ENCODE measurements around the gene TMEM198.

Gene TMEM198

DNA sequence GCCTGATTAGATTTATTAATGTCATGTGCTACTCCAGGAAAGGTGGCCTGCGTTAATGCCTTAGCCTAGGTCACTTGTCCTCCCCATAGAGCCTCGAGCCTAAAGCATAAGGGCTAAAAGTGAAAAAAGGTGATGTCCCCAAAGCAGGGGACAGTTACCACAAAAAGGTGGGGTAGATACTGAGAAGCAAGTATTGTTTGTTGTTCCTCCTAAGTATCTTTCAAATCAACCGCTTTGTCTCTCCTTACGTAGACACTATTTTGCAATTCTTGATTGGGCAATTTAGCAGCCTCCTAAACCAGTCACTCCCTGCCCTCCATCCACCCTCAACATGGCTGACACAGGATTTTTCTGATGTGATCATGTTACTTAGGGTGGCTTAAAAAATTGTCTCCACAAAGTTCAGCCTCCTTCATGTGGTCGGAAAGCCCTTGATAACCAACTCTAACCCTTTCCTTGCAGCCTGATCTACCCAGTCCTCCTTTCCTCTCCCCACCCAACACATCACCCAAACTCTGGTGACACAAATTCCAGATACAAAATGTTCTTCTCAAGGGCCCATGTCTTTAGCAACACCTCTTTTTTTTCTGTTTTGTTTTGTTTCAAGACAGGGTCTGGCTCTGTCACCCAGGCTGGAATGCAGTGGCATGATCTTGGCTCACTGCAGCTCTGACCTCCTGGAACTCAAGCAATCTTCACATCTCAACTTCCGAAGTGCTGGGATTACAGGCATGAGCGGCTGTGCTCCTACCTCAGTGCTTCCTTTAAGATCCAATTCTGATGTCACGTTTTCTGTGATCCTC lies 35.2 kb downstream of the TMEM198 start:
- DNase-seq (ENCODE audit: low read depth), result no peak

DNA sequence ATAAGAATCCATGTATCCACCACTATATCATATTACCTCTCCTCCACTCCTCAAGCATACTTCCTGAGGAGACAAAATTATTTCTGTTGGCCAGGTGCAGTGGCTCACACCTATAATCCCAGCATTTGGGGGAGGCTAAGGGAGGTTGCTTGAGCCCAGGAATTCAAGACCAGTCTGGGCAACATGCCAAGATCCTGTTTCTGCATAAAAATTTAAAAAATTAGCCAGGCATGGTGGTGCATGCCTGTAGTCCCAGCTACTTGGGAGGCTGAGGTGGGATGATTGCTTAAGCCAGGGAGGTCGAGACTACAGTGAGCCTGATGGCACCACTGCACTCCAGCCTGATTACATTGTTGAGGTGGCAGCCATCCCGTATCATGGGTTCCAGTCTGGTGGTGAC lies 37.5 kb downstream of the TMEM198 start:
- no peak for DNase-seq (ENCODE audit: low read depth)

DNA sequence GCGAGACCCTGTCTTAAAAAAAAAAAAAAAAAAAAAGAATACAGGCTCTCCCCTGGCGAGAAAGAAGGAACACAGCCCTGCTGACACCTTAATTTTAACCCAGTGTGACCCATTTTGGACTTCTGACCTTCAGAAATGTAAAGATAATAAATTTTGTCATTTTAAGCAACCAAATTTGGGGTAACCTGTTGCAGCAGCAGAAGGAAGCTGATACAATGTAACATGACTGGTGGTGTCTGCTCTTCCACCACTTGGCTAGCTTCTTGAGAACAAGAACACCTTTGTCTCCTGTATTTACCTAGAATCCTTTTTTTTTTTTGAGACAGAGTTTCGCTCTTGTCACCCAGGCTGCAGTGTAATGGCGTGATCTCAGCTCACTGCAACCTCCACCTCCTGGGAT lies 47.3 kb downstream of the TMEM198 start:
- DNase-seq (ENCODE audit: low read depth), result no peak

- DNase-seq (ENCODE audit: low read depth), result no peak
These were observed 48.9 kb downstream of the TMEM198 start for GRCh38 chr2:219592736-219593135.

GRCh38 chr2:219593154-219593553 lies 49.3 kb downstream of the TMEM198 start:
- no peak for DNase-seq (ENCODE audit: low read depth)

DNA sequence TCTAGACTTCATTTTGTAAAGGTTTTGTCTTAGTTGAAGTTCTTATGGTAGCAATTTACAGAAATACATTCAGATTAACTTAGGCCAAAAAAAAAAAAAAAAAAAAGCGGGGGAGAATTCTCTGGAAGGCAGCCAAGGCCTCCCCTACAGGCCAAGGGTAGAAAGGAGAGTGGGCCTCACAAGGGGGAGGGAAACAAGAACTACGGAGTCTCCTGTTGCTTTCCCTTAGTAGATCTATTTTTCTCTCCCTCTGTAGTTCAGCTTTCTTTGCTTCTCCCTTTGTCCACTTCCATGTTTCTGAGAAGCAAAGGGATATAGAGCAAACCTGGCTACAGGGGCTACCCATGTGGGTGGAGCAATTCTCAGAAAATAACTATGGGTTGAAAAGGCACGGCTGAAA lies 51.4 kb downstream of the TMEM198 start:
- no peak for DNase-seq (ENCODE audit: low read depth)

DNA sequence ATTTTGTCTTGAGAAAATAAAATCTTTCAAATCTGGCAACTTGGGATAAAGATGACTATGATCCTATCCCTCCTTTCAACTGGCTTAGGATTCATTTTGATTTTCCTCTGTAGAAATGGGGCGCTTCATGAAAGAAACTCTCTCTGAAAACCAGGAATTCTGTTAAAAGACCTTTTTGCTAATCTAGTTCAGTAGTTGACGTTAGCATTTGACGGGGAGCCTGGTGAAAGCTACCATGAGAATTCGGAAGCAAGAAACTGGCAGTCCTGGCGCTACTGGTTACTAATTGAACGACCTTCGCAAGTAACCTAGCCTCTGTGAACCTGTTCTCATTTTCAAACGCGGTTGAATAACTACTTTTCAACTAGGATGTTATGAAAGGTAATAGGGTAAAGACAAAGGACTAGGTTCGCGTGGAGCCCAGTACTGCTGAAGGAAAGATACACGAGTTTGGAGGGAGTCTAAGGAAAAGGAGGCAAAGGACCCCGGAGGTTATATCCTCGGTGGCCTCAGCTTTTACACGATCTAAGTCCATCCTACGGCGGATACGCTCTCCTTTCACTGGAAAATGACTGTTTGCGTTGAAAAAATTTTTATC lies 53.2 kb downstream of the TMEM198 start:
- no peak for DNase-seq (ENCODE audit: low read depth)

GRCh38 chr2:219597552-219598307 lies 53.9 kb downstream of the TMEM198 start, which contains the start of gene STK11IP:
STK11IP (plus strand) TSS chr2:219597857; CDS start chr2:219598120, 263 bp downstream.
- DNase-seq (ENCODE audit: low read depth), result peak; percentile 89

DNA sequence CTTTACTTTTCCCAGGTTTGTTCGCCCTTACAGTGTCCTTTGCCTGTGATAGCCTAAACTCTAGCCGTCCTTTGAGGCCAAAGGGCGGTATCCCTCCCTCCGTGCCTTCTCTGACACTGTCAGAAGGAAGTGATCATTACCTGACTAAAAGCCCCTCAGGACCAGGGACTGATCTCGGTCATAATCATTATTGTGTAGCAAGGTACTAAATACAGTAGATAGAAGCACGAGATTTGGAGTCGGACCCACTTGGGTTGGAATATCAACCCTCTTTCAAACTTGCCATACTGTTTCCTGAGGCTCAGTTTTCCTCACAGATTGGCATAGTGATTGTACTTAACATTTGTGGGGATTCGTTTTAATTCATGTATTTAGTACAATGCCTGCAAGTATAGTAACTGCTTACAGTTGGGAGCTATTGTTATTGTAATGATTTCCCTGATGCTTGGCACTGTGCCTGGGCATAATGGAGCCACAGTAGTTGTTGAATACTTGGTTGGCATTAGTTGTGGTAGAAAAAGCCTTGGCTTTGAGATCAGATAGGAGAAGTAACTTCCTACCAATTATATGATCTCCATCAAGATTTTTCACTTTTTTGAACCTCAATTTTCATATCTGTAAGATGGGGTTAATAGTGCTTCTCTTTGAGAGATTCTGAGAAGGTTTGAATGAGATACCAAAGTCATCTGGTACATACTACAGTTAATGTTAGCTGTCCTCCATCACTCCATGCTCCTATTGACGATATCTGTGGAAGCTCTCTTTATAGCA lies 54.7 kb downstream of the TMEM198 start:
- no peak for DNase-seq (ENCODE audit: low read depth)

Measured in activated gamma-delta T cell treated with anti-CD3 and anti-CD28 coated beads, Interleukin-2, amount 50 U/mL, for 16 hours (primary cell).